COR-L47 (cell line): Measurements from ENCODE around the gene UBQLN4.
"Not testable (repeated sequence)": the region's sequence is repeated elsewhere in the genome, so short reads cannot be mapped to it uniquely, and the experiment has no call there.

Source experiments
- DNase-seq: peaks from one replicate; lab custom pipeline; 2025; lab: John Stamatoyannopoulos, UW

Gene UBQLN4

GRCh38 chr1:156060937-156061636 lies 7.5 kb upstream of the UBQLN4 start, which contains the start of gene RAB25:
TSS of gene RAB25 (plus strand) at chr1:156061160. CDS start at chr1:156061401, 241 bp downstream.
- peak; percentile 44 for DNase-seq

- no peak for DNase-seq
Observed at GRCh38 chr1:156056326-156056849, 2.8 kb upstream of the UBQLN4 start.

- DNase-seq: no peak
Observed at GRCh38 chr1:156055281-156056048, 1.9 kb upstream of the UBQLN4 start.

GRCh38 chr1:156054500-156055280 lies 1.1 kb upstream of the UBQLN4 start, which contains the start of gene LAMTOR2:
TSS of gene LAMTOR2 (plus strand) at chr1:156054782. CDS start at chr1:156054890, 108 bp downstream.
- DNase-seq: peak; percentile 98

GRCh38 chr1:156052862-156053767 lies 483 bp downstream of the UBQLN4 start:
- peak; percentile 44 for DNase-seq

GRCh38 chr1:156051011-156051725 lies 2.4 kb downstream of the UBQLN4 start:
- DNase-seq: no peak

GRCh38 chr1:156050376-156050775 lies 3.2 kb downstream of the UBQLN4 start:
- DNase-seq: no peak

- no peak for DNase-seq
Observed at GRCh38 chr1:156048663-156049258, 4.8 kb downstream of the UBQLN4 start.

- DNase-seq: no peak
Observed at GRCh38 chr1:156045076-156045475, 8.5 kb downstream of the UBQLN4 start.

GRCh38 chr1:156042828-156043227 lies 10.8 kb downstream of the UBQLN4 start:
- no peak for DNase-seq

GRCh38 chr1:156034991-156035390 lies 18.6 kb downstream of the UBQLN4 start:
- DNase-seq: not testable (repeated sequence)

GRCh38 chr1:156033011-156033410 lies 20.6 kb downstream of the UBQLN4 start:
- DNase-seq: no peak

- no peak for DNase-seq
Observed at GRCh38 chr1:156026588-156026987, 27.0 kb downstream of the UBQLN4 start.

GRCh38 chr1:156025876-156026275 lies 27.7 kb downstream of the UBQLN4 start:
- DNase-seq: peak; percentile 17

GRCh38 chr1:156024801-156025200 lies 28.8 kb downstream of the UBQLN4 start:
- DNase-seq: no peak

GRCh38 chr1:156021954-156022353 lies 31.6 kb downstream of the UBQLN4 start:
- no peak for DNase-seq

- DNase-seq: no peak
Observed at GRCh38 chr1:156021093-156021428, 32.5 kb downstream of the UBQLN4 start.

- peak; percentile 87 for DNase-seq
Observed at GRCh38 chr1:156020293-156021092, 33.1 kb downstream of the UBQLN4 start, which contains the start of gene SSR2. TSS of gene SSR2 (minus strand) at chr1:156020951. CDS start at chr1:156020167, 784 bp downstream.

GRCh38 chr1:156019946-156020292 lies 33.7 kb downstream of the UBQLN4 start:
- no peak for DNase-seq
